ENCODE measurements around the gene PLXNC1. TPM values are rescaled to one million over a fixed set of nuclear protein-coding genes. Genes with fewer than 3 reads are reported as not detected.

PLXNC1 gene
- total and polyA plus RNA-seq, 4 experiments from 2014 or later: 2.9 to 27.6 (median 17.3) TPM

GRCh38 chr12:94165670-94166364 lies 17.4 kb downstream of the PLXNC1 start:
- no peaks in the 10 kb centered on the region for H3K4me1 ChIP-seq (ENCODE audit: insufficient read depth, low read length)
- no peaks in the 10 kb centered on the region for H3K27me3 ChIP-seq (ENCODE audit: insufficient read depth, low read length)
- no peak overlapping the region for H3K27ac ChIP-seq (ENCODE audit: low read depth, low read length)
- H3K36me3 ChIP-seq (ENCODE audit: insufficient read depth, low read length): no peaks in the 10 kb centered on the region
- no peak overlapping the region for H3K4me3 Mint-ChIP-seq
- peaks cover 14 to 18% of the 10 kb centered on the region in 2 donors for H3K36me3 Mint-ChIP-seq
- ChIA-PET POLR2A (ENCODE audit: partially characterized antibody) (no interaction called here), CTCF (ENCODE audit: partially characterized antibody) (interaction anchor here (1.0 to 1.2 kb wide), 2 partner anchors 12 to 13 kb away, joined by 3 to 4 read pairs; no protein-coding TSS in a partner anchor)
- intact Hi-C loops (cut with micrococcal nuclease): no loop called here
- DNase-seq: no peak
- H3K27me3 Mint-ChIP-seq: no peaks in the 10 kb centered on the region
- H3K9me3 Mint-ChIP-seq: no peaks in the 10 kb centered on the region
- no peak overlapping the region for H3K27ac Mint-ChIP-seq
- H3K4me3 ChIP-seq (ENCODE audit: low read length in 2 of 2): no peak overlapping the region
- H3K4me1 Mint-ChIP-seq: peaks cover 13 to 38% (median 29%) of the 10 kb centered on the region in 4 donors
- no peaks in the 10 kb centered on the region for H3K9me3 ChIP-seq (ENCODE audit: control insufficient read depth in 1 of 2, low read length in 2 of 2)

GRCh38 chr12:94167071-94167755 lies 18.8 kb downstream of the PLXNC1 start:
- H3K9me3 Mint-ChIP-seq: no peaks in the 10 kb centered on the region
- POLR2A ChIA-PET (ENCODE audit: partially characterized antibody): interaction anchor here (0.7 kb wide), 1 partner anchor 114 kb away, joined by 3 read pairs; no protein-coding TSS in a partner anchor
- Histone ChIP-seq H3K36me3 (ENCODE audit: insufficient read depth, low read length) (no peaks in the 10 kb centered on the region), H3K4me1 (ENCODE audit: insufficient read depth, low read length) (no peaks in the 10 kb centered on the region), H3K27me3 (ENCODE audit: insufficient read depth, low read length) (no peaks in the 10 kb centered on the region), H3K4me3 (ENCODE audit: low read length in 2 of 2) (no peak overlapping the region), H3K27ac (ENCODE audit: low read depth, low read length) (no peak overlapping the region), H3K9me3 (ENCODE audit: control insufficient read depth in 1 of 2, low read length in 2 of 2) (no peaks in the 10 kb centered on the region)
- H3K27ac Mint-ChIP-seq: no peak overlapping the region
- CTCF ChIA-PET (ENCODE audit: partially characterized antibody): interaction anchor here (1.0 to 1.2 kb wide), 2 partner anchors 11 to 13 kb away, joined by 3 to 4 read pairs; no protein-coding TSS in a partner anchor
- DNase-seq: no peak
- no peaks in the 10 kb centered on the region for H3K27me3 Mint-ChIP-seq
- peaks cover 17 to 45% (median 33%) of the 10 kb centered on the region in 4 donors for H3K4me1 Mint-ChIP-seq
- intact Hi-C loops (cut with micrococcal nuclease): no loop called here
- H3K36me3 Mint-ChIP-seq: peaks cover 20 to 25% of the 10 kb centered on the region in 2 donors
- no peak overlapping the region for H3K4me3 Mint-ChIP-seq

GRCh38 chr12:94167756-94168416 lies 19.5 kb downstream of the PLXNC1 start:
- H3K4me1 ChIP-seq (ENCODE audit: insufficient read depth, low read length): peaks cover 4% of the 10 kb centered on the region
- POLR2A ChIA-PET (ENCODE audit: partially characterized antibody): interaction anchor here (0.7 kb wide), 1 partner anchor 113 kb away, joined by 3 read pairs; no protein-coding TSS in a partner anchor
- no peaks in the 10 kb centered on the region for H3K9me3 Mint-ChIP-seq
- H3K27me3 ChIP-seq (ENCODE audit: insufficient read depth, low read length): no peaks in the 10 kb centered on the region
- no peak overlapping the region for H3K4me3 ChIP-seq (ENCODE audit: low read length in 2 of 2)
- H3K9me3 ChIP-seq (ENCODE audit: control insufficient read depth in 1 of 2, low read length in 2 of 2): no peaks in the 10 kb centered on the region
- H3K27ac ChIP-seq (ENCODE audit: low read depth, low read length): no peak overlapping the region
- H3K4me1 Mint-ChIP-seq: peaks cover 15 to 46% (median 29%) of the 10 kb centered on the region in 4 donors
- intact Hi-C loops (cut with micrococcal nuclease): no loop called here
- H3K27ac Mint-ChIP-seq: peak overlapping the region in 1 of 7 donors; percentile 64
- H3K4me3 Mint-ChIP-seq: no peak overlapping the region
- H3K36me3 ChIP-seq (ENCODE audit: insufficient read depth, low read length): no peaks in the 10 kb centered on the region
- no peaks in the 10 kb centered on the region for H3K27me3 Mint-ChIP-seq
- CTCF ChIA-PET (ENCODE audit: partially characterized antibody): no interaction called here
- DNase-seq: no peak
- peaks cover 22 to 25% of the 10 kb centered on the region in 2 donors for H3K36me3 Mint-ChIP-seq

GRCh38 chr12:94169495-94169894 lies 21.1 kb downstream of the PLXNC1 start:
- Histone ChIP-seq H3K9me3 (ENCODE audit: control insufficient read depth in 1 of 2, low read length in 2 of 2) (no peaks in the 10 kb centered on the region), H3K27ac (ENCODE audit: low read depth, low read length) (no peak overlapping the region), H3K27me3 (ENCODE audit: insufficient read depth, low read length) (no peaks in the 10 kb centered on the region), H3K4me3 (ENCODE audit: low read length in 2 of 2) (no peak overlapping the region), H3K4me1 (ENCODE audit: insufficient read depth, low read length) (peaks cover 20% of the 10 kb centered on the region), H3K36me3 (ENCODE audit: insufficient read depth, low read length) (no peaks in the 10 kb centered on the region)
- no peak overlapping the region for H3K4me3 Mint-ChIP-seq
- H3K27me3 Mint-ChIP-seq: no peaks in the 10 kb centered on the region
- H3K9me3 Mint-ChIP-seq: no peaks in the 10 kb centered on the region
- H3K36me3 Mint-ChIP-seq: peaks cover 22 to 25% of the 10 kb centered on the region in 2 donors
- intact Hi-C loops (cut with micrococcal nuclease): no loop called here
- peak overlapping the region in 3 of 7 donors; percentile 10 to 53 (median 26) for H3K27ac Mint-ChIP-seq
- ChIA-PET POLR2A (ENCODE audit: partially characterized antibody) (no interaction called here), CTCF (ENCODE audit: partially characterized antibody) (no interaction called here)
- DNase-seq: no peak
- H3K4me1 Mint-ChIP-seq: peaks cover 19 to 50% (median 35%) of the 10 kb centered on the region in 4 donors

GRCh38 chr12:94169966-94170689 lies 21.8 kb downstream of the PLXNC1 start:
- H3K27me3 Mint-ChIP-seq: no peaks in the 10 kb centered on the region
- DNase-seq: no peak
- peaks cover 22 to 25% of the 10 kb centered on the region in 2 donors for H3K36me3 Mint-ChIP-seq
- H3K27ac Mint-ChIP-seq: peak overlapping the region in 6 of 7 donors; percentile 10 to 64 (median 37)
- intact Hi-C loops (cut with micrococcal nuclease): loop anchor here (5.0 kb wide), 1 partner anchor 37 kb away; no protein-coding TSS in a partner anchor
- ChIA-PET POLR2A (ENCODE audit: partially characterized antibody) (no interaction called here), CTCF (ENCODE audit: partially characterized antibody) (no interaction called here)
- Histone ChIP-seq H3K9me3 (ENCODE audit: control insufficient read depth in 1 of 2, low read length in 2 of 2) (no peaks in the 10 kb centered on the region), H3K27ac (ENCODE audit: low read depth, low read length) (no peak overlapping the region), H3K36me3 (ENCODE audit: insufficient read depth, low read length) (no peaks in the 10 kb centered on the region), H3K4me1 (ENCODE audit: insufficient read depth, low read length) (peaks cover 27% of the 10 kb centered on the region), H3K4me3 (ENCODE audit: low read length in 2 of 2) (no peak overlapping the region), H3K27me3 (ENCODE audit: insufficient read depth, low read length) (no peaks in the 10 kb centered on the region)
- H3K9me3 Mint-ChIP-seq: no peaks in the 10 kb centered on the region
- no peak overlapping the region for H3K4me3 Mint-ChIP-seq
- H3K4me1 Mint-ChIP-seq: peaks cover 22 to 52% (median 40%) of the 10 kb centered on the region in 4 donors

- H3K27me3 ChIP-seq (ENCODE audit: insufficient read depth, low read length): no peaks in the 10 kb centered on the region
- CTCF ChIA-PET (ENCODE audit: partially characterized antibody): no interaction called here
- Mint-ChIP-seq H3K27ac (peak overlapping the region in 5 of 7 donors; percentile 10 to 64 (median 27)), H3K9me3 (no peaks in the 10 kb centered on the region), H3K4me3 (no peak overlapping the region), H3K36me3 (peaks cover 23 to 30% of the 10 kb centered on the region in 2 donors), H3K27me3 (no peaks in the 10 kb centered on the region), H3K4me1 (peaks cover 26 to 60% (median 47%) of the 10 kb centered on the region in 4 donors)
- no peak overlapping the region for H3K27ac ChIP-seq (ENCODE audit: low read depth, low read length)
- peaks cover 35% of the 10 kb centered on the region for H3K4me1 ChIP-seq (ENCODE audit: insufficient read depth, low read length)
- H3K4me3 ChIP-seq (ENCODE audit: low read length in 2 of 2): no peak overlapping the region
- intact Hi-C loops (cut with micrococcal nuclease): loop anchor here (5.0 kb wide), 1 partner anchor 36 kb away; no protein-coding TSS in a partner anchor
- DNase-seq: no peak
- H3K36me3 ChIP-seq (ENCODE audit: insufficient read depth, low read length): no peaks in the 10 kb centered on the region
- H3K9me3 ChIP-seq (ENCODE audit: control insufficient read depth in 1 of 2, low read length in 2 of 2): no peaks in the 10 kb centered on the region
- POLR2A ChIA-PET (ENCODE audit: partially characterized antibody): no interaction called here
These were observed 22.6 kb downstream of the PLXNC1 start for GRCh38 chr12:94170690-94171594.
